Measurements from ENCODE around the gene UBE2M.

UBE2M gene

GRCh38 chr19:58575183-58576041 lies 17.0 kb upstream of the UBE2M start:
- Mint-ChIP-seq H3K36me3 (ENCODE audit: low read depth) (peaks cover 40% of the 10 kb centered on the region), H3K27ac (peak overlapping the region; percentile 100), H3K27me3 (no peaks in the 10 kb centered on the region), H3K9me3 (no peaks in the 10 kb centered on the region), H3K4me3 (peak overlapping the region; percentile 92), H3K4me1 (ENCODE audit: low read depth) (peaks cover 58% of the 10 kb centered on the region)
- peak; percentile 87 for DNase-seq

DNA sequence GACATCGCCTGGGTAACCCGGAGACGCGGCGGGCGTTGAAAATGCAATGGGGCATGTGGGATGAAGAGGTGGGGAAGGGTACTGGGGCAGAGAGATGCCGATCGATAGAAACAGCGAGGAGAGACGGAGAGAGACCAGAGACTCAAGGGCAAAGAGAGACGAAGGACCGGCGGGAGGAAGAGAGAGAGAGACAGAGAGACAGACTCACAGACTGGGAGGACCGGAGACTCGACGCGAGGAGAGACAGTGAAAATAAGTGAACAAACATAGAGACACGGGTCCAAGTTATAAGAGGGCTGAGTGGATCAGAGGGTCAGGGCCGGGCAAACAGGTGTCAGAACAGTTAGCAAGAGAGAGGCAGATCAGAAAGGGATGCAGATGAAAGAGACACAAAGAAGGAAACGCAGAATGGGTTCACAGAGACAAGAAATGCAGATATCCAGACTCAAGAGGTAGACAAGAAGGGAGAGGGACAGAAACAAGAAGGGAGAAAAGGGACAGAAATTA lies 15.3 kb upstream of the UBE2M start:
- Mint-ChIP-seq H3K27me3 (no peaks in the 10 kb centered on the region), H3K9me3 (no peaks in the 10 kb centered on the region), H3K36me3 (ENCODE audit: low read depth) (peaks cover 50% of the 10 kb centered on the region), H3K4me3 (peak overlapping the region; percentile 92), H3K27ac (peak overlapping the region; percentile 100), H3K4me1 (ENCODE audit: low read depth) (peaks cover 48% of the 10 kb centered on the region)
- DNase-seq = no peak

- Mint-ChIP-seq H3K4me3 (peak within 1 kb of the TSS; percentile 92), H3K9me3 (no peaks in the 10 kb centered on the region), H3K36me3 (ENCODE audit: low read depth) (peaks cover 57% of the 10 kb centered on the region), H3K4me1 (ENCODE audit: low read depth) (peaks cover 45% of the 10 kb centered on the region), H3K27ac (peak within 1 kb of the TSS; percentile 100), H3K27me3 (no peaks in the 10 kb centered on the region)
- DNase-seq = peak; percentile 100
Measured at GRCh38 chr19:58572818-58573657, 14.6 kb upstream of the UBE2M start, which contains the start of gene MZF1. Gene MZF1 (minus strand): TSS chr19:58573335. CDS start chr19:58571389, 1,946 bp downstream.

DNA sequence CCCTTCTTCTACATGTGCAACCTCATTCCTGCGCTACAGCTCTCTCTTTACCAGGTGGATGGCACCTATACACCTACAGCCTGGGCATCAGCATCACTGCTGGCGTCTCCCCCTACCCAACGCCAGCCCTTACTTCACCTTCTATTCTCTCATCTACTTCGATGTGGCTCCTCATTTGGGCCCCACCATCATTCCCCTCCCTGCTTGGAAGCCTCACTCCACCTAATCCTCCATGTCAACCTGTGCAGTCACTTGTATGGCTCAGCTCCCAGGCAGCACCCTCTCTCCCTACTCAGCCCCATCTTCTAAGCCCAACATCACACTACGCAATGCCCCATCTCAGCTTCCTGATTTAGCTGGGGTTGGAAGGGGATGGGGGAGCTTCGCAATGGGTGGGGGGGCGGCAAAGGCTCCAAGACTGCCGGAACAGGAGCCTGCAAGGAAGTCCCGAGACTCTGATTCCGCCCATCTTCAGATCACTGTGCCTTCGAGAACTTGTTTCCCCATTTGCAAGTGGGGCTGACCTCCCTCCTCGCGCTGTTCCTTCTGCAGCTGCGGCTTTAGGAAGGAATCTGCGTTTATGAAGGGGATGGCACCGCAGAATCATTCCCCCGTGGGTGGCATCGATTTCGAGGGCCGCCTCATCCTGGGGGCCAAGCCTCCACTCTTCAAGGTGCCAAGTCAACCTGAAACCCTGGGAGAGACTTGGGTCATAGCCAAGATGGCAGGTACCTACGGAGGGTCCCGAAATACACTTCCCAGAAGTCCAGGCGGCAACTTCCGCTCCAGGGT lies 13.8 kb upstream of the UBE2M start:
- Mint-ChIP-seq H3K4me3 (peak overlapping the region; percentile 92), H3K27me3 (no peaks in the 10 kb centered on the region), H3K27ac (peak overlapping the region; percentile 100), H3K36me3 (ENCODE audit: low read depth) (peaks cover 59% of the 10 kb centered on the region), H3K9me3 (no peaks in the 10 kb centered on the region), H3K4me1 (ENCODE audit: low read depth) (peaks cover 41% of the 10 kb centered on the region)
- no peak for DNase-seq

DNA sequence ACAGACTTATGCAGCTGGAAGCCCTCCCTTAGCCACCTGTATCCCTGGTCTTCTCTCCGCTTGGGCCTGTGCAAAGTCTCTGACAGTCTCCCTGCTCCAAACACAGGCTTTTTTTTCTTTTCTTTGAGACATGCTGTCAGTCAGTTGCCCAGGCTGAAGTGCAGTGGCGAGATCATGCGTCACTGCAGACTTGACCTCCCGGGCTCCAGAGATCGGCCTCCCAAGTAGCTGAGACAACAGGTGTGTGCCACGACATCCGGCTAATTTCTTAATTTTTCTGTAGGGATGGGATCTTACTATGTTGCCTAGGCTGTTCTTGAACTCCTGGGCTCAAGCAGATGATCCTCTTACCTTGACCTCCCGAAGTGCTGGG lies 13.2 kb upstream of the UBE2M start:
- H3K4me3 Mint-ChIP-seq = peak overlapping the region; percentile 92

GRCh38 chr19:58570770-58571574 lies 12.6 kb upstream of the UBE2M start:
- DNase-seq = peak; percentile 26
- Mint-ChIP-seq H3K4me1 (ENCODE audit: low read depth) (peaks cover 38% of the 10 kb centered on the region), H3K4me3 (no peak overlapping the region), H3K36me3 (ENCODE audit: low read depth) (peaks cover 71% of the 10 kb centered on the region), H3K27ac (no peak overlapping the region), H3K27me3 (no peaks in the 10 kb centered on the region), H3K9me3 (no peaks in the 10 kb centered on the region)

More for the DNA sequence above, 13.2 kb upstream of the UBE2M start:
- H3K4me1 Mint-ChIP-seq (ENCODE audit: low read depth) = peaks cover 39% of the 10 kb centered on the region
- peak overlapping the region; percentile 100 for H3K27ac Mint-ChIP-seq
- H3K9me3 Mint-ChIP-seq = no peaks in the 10 kb centered on the region
- peaks cover 65% of the 10 kb centered on the region for H3K36me3 Mint-ChIP-seq (ENCODE audit: low read depth)
- H3K27me3 Mint-ChIP-seq = no peaks in the 10 kb centered on the region
- DNase-seq = peak; percentile 15

DNA sequence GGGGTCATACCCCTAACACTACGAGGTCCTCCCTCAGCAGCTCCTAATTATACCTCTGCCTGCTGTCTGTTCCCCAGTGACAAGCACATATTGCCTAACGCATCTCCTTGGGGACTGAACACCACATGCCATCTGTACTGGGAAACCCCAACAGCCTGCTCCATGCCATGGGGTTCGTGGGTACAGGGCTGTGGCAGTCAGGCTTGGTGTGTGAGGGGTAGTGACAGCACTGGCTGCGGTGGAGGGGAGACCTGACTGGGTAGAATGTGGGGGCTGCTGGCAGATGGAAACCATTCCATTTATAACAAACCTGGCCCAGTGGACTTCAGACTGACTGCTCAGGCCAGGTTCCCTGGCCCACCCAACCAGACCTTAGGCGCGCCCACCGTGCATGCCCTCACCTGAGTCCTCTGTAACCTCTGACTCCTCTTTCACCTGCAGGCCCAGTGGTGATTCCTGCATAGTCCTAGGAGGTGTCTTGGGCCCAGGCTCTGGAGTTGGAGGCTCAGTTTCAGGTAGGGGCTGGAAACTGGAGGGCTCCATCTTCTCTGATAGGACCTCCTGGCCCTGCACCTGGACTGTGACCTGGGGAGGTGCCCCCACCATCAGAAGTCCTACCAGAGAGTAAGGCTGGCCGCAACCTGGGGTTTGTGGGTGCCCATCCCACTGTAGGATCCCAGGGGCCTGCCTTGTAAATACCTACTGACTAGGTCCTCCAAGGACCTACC lies 11.7 kb upstream of the UBE2M start:
- Mint-ChIP-seq H3K36me3 (ENCODE audit: low read depth) (peaks cover 68% of the 10 kb centered on the region), H3K27ac (no peak overlapping the region), H3K9me3 (no peaks in the 10 kb centered on the region), H3K27me3 (no peaks in the 10 kb centered on the region), H3K4me1 (ENCODE audit: low read depth) (peaks cover 34% of the 10 kb centered on the region), H3K4me3 (no peak overlapping the region)
- peak; percentile 27 for DNase-seq

DNA sequence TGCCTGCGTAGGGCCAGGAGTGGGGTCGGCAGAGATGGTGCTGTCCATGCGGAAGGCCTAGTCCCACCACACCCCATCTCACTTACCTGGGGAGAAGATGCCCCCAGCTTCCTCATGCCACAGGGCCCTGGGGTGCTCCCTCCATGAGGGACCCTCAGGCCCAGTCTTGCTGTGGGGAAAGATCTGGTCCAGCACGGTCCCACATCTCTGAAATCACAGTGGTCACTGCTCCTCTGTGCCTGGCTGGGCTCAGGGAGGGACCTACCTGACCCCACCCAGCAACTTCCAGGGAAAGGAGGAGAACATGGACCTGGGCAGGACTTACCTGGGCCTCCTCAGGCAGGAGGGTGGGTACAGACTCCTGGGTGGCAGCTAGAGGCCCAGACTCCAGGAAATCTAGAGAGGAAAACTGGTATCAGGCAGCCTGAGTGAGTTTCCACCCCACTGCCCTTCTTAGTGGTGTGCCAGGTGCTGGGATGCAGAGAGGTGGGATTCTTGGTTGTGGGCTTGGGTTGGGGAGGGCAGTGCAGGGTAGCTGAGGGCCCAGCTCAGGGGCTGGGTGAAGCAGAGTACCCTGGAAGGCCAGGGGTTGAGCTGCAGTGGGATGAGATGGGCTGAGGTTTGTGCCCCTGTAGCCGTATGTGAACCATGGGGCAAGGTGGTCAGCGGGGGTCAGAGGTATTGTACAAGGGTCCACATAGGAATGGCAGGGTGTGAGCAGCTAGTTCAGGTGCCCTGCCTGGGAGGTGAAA lies 11.0 kb upstream of the UBE2M start:
- H3K4me3 Mint-ChIP-seq = no peak overlapping the region

GRCh38 chr19:58568453-58569130 lies 10.2 kb upstream of the UBE2M start:
- no peaks in the 10 kb centered on the region for H3K27me3 Mint-ChIP-seq
- H3K27ac Mint-ChIP-seq = peak overlapping the region; percentile 9
- peaks cover 69% of the 10 kb centered on the region for H3K36me3 Mint-ChIP-seq (ENCODE audit: low read depth)
- H3K9me3 Mint-ChIP-seq = no peaks in the 10 kb centered on the region
- H3K4me3 Mint-ChIP-seq = no peak overlapping the region
- H3K4me1 Mint-ChIP-seq (ENCODE audit: low read depth) = peaks cover 31% of the 10 kb centered on the region
- peak; percentile 25 for DNase-seq

More for the DNA sequence above, 11.0 kb upstream of the UBE2M start:
- no peaks in the 10 kb centered on the region for H3K9me3 Mint-ChIP-seq
- no peaks in the 10 kb centered on the region for H3K27me3 Mint-ChIP-seq
- H3K36me3 Mint-ChIP-seq (ENCODE audit: low read depth) = peaks cover 69% of the 10 kb centered on the region
- no peak overlapping the region for H3K27ac Mint-ChIP-seq
- H3K4me1 Mint-ChIP-seq (ENCODE audit: low read depth) = peaks cover 32% of the 10 kb centered on the region
- peak; percentile 28 for DNase-seq

- Mint-ChIP-seq H3K9me3 (no peaks in the 10 kb centered on the region), H3K36me3 (ENCODE audit: low read depth) (peaks cover 63% of the 10 kb centered on the region), H3K4me3 (no peak overlapping the region), H3K27ac (no peak overlapping the region), H3K27me3 (no peaks in the 10 kb centered on the region), H3K4me1 (ENCODE audit: low read depth) (peaks cover 34% of the 10 kb centered on the region)
- DNase-seq = peak; percentile 23
Measured at GRCh38 chr19:58566989-58567388, 8.6 kb upstream of the UBE2M start.

GRCh38 chr19:58563823-58564222 lies 5.4 kb upstream of the UBE2M start:
- Mint-ChIP-seq H3K4me1 (ENCODE audit: low read depth) (peaks cover 56% of the 10 kb centered on the region), H3K4me3 (peak overlapping the region; percentile 97), H3K27ac (peak overlapping the region; percentile 2), H3K27me3 (no peaks in the 10 kb centered on the region), H3K36me3 (ENCODE audit: low read depth) (peaks cover 54% of the 10 kb centered on the region), H3K9me3 (no peaks in the 10 kb centered on the region)
- DNase-seq = no peak

DNA sequence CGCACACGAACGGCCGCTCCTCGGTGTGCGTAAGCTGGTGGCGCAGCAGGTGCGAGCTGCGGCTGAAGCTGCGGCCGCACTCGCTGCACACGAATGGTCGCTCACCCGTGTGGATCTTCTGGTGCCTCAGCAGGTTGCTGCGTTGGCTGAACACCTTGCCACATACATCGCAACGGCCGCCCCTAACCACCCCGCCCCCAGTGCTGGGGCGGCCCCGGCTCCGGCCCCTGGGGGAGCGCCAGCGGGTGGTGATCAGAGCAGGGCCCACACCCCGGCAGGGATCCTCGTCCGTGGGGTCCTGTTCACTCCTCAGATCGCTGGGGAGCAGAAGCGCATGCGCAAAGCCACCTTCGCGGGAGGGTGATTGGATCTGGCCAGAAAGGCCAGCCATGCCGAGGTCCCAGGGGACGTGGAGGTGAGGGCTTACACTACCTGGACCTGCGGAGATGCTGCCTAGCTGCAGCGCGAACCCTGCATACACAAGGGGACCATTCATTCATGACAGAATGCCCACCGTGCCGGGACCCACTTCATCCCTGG lies 4.7 kb upstream of the UBE2M start:
- H3K4me1 Mint-ChIP-seq (ENCODE audit: low read depth) = peaks cover 54% of the 10 kb centered on the region
- H3K36me3 Mint-ChIP-seq (ENCODE audit: low read depth) = peaks cover 47% of the 10 kb centered on the region
- no peaks in the 10 kb centered on the region for H3K9me3 Mint-ChIP-seq
- DNase-seq = peak; percentile 68
- H3K27me3 Mint-ChIP-seq = no peaks in the 10 kb centered on the region
- peak overlapping the region; percentile 97 for H3K4me3 Mint-ChIP-seq
- H3K27ac Mint-ChIP-seq = peak overlapping the region; percentile 70
